Astrocyte (in vitro differentiated cells and primary cell): ENCODE data around the gene P2RY6. TPM values are rescaled to one million over a fixed set of nuclear protein-coding genes. Genes with fewer than 3 reads are reported as not detected.

Experiments
- DNase-seq: peaks from one replicate; pipeline ENCODE4 v3.0.0-alpha.2; 2010; ENCODE audit warnings: low read depth
- FAIRE-seq: peaks from 2 replicates; lab custom pipeline; 2011; peaks lifted over from hg19 to GRCh38; lab: Jason Lieb, UNC
- H2AFZ ChIP-seq: 2 replicates; pipeline ENCODE4 v1.6.0; 2012; ENCODE audit warnings: low read depth, low read length, inconsistent platforms
- H3K27ac ChIP-seq: 2 replicates; pipeline ENCODE4 v1.5.1; 2011; ENCODE audit warnings: low read depth, low read length, inconsistent platforms
- H3K27me3 ChIP-seq: 2 replicates; pipeline ENCODE4 v1.6.0; 2011; ENCODE audit warnings: low read length, inconsistent platforms; ENCODE audit not compliant: insufficient read depth
- H3K36me3 ChIP-seq: 2 replicates; pipeline ENCODE4 v1.5.1; 2011; ENCODE audit warnings: low read length, inconsistent platforms; ENCODE audit not compliant: insufficient read depth
- H3K4me1 ChIP-seq: 2 replicates; pipeline ENCODE4 v1.5.1; 2011; ENCODE audit warnings: low read length, inconsistent platforms; ENCODE audit not compliant: insufficient read depth
- H3K4me2 ChIP-seq: 2 replicates; pipeline ENCODE4 v1.6.0; 2012; ENCODE audit warnings: low read length, inconsistent platforms
- H3K4me3 ChIP-seq: 2 replicates; pipeline ENCODE4 v1.5.1; 2011; ENCODE audit warnings: low read depth, mild to moderate bottlenecking, low read length, inconsistent platforms; ENCODE audit not compliant: insufficient read depth
- H3K79me2 ChIP-seq: 2 replicates; pipeline ENCODE4 v1.6.0; 2012; ENCODE audit warnings: mild to moderate bottlenecking, low read length, inconsistent platforms; ENCODE audit not compliant: insufficient read depth
- H3K9ac ChIP-seq: 2 replicates; pipeline ENCODE4 v1.6.0; 2012; ENCODE audit warnings: mild to moderate bottlenecking, low read length, inconsistent platforms
- H3K9me3 ChIP-seq: 2 replicates; pipeline ENCODE4 v1.5.1; 2012; ENCODE audit warnings: low read depth, mild to moderate bottlenecking, low read length, inconsistent platforms; ENCODE audit not compliant: insufficient read depth
- H4K20me1 ChIP-seq: 2 replicates; pipeline ENCODE4 v1.6.0; 2012; ENCODE audit warnings: low read length, inconsistent platforms; ENCODE audit not compliant: insufficient read depth
- H3K27ac Mint-ChIP-seq: one replicate; pipeline ENCODE4 v1.8.0; 2021; ENCODE audit warnings: mild to moderate bottlenecking, mixed read lengths; ENCODE audit not compliant: unreplicated experiment
- H3K27me3 Mint-ChIP-seq: one replicate; pipeline ENCODE4 v1.8.0; 2021; ENCODE audit warnings: low read depth, mixed read lengths; ENCODE audit not compliant: unreplicated experiment
- H3K36me3 Mint-ChIP-seq: one replicate; pipeline ENCODE4 v1.8.0; 2021; ENCODE audit warnings: low read depth, mixed read lengths; ENCODE audit not compliant: unreplicated experiment
- H3K4me1 Mint-ChIP-seq: one replicate; pipeline ENCODE4 v1.8.0; 2021; ENCODE audit warnings: low read depth, mixed read lengths; ENCODE audit not compliant: unreplicated experiment
- H3K4me3 Mint-ChIP-seq: one replicate; pipeline ENCODE4 v1.8.0; 2021; ENCODE audit warnings: mild to moderate bottlenecking, moderate library complexity, mixed read lengths; ENCODE audit not compliant: unreplicated experiment
- H3K9me3 Mint-ChIP-seq: one replicate; pipeline ENCODE4 v1.8.0; 2021; ENCODE audit warnings: mild to moderate bottlenecking, mixed read lengths; ENCODE audit not compliant: unreplicated experiment
- CTCF ChIP-seq: IDR thresholded peaks from 2 replicates; pipeline ENCODE4 v1.5.1; 2011; ENCODE audit warnings: low read depth, mild to moderate bottlenecking, inconsistent platforms, low read length, moderate library complexity; ENCODE audit not compliant: insufficient read depth
- EZH2 ChIP-seq: IDR thresholded peaks from 2 replicates; pipeline ENCODE4 v1.6.1; 2012; ENCODE audit warnings: mild to moderate bottlenecking, low read length, inconsistent platforms; ENCODE audit not compliant: insufficient read depth
- total RNA-seq: library from RNA; stranded (reverse); gene quantifications from 2 replicates; pipeline ENCODE4 v1.2.1, GENCODE V29; 2021

Gene P2RY6
- total RNA-seq, 1 donor from 2014 or later = 0.75 TPM

GRCh38 chr11:73297231-73297590 lies 25.1 kb downstream of the P2RY6 start:
- no peaks in the 10 kb centered on the region for H3K79me2 ChIP-seq
- no peaks in the 10 kb centered on the region for H3K36me3 ChIP-seq
- H2AFZ ChIP-seq = no peak overlapping the region
- no peaks in the 10 kb centered on the region for H4K20me1 ChIP-seq
- H3K4me1 Mint-ChIP-seq = peaks cover 5% of the 10 kb centered on the region
- H3K9ac ChIP-seq = no peak overlapping the region
- H3K4me1 ChIP-seq = peaks cover 12% of the 10 kb centered on the region
- peaks cover 3% of the 10 kb centered on the region for H3K36me3 Mint-ChIP-seq
- FAIRE-seq (no peak), DNase-seq (no peak)
- no peak overlapping the region for H3K4me2 ChIP-seq
- no peaks in the 10 kb centered on the region for H3K9me3 Mint-ChIP-seq
- peaks cover 33% of the 10 kb centered on the region for H3K27me3 Mint-ChIP-seq
- no peaks in the 10 kb centered on the region for H3K27me3 ChIP-seq
- H3K9me3 ChIP-seq = no peaks in the 10 kb centered on the region
- H3K27ac Mint-ChIP-seq = no peak overlapping the region
- no peak overlapping the region for H3K4me3 ChIP-seq
- no peak overlapping the region for H3K27ac ChIP-seq
- TF ChIP-seq CTCF (no peak), EZH2 (no peak)
- H3K4me3 Mint-ChIP-seq = no peak overlapping the region

DNA sequence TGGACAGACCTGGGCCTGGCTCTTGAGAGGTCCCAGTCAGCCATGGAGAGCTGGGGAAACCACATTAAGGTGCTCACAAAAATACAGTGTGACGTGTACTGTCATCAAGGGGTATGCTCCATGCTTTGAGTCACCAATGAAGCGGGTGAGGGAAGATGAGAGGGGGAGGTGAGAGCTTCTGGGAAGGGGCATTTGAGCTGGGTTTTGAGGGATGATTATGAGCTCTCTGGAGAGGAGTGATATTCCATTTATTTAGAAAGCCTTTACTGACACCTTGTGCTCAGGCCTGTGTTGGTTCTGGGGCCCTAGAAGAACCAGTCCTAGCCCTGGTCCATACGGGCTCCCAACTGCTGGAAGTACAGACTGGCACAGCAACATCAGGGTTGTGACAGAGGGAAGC lies 25.6 kb downstream of the P2RY6 start:
- no peak overlapping the region for H3K4me2 ChIP-seq
- no peak for TF ChIP-seq EZH2
- DNase-seq (no peak), FAIRE-seq (no peak)
- H3K4me1 ChIP-seq = peaks cover 12% of the 10 kb centered on the region
- Mint-ChIP-seq H3K4me3 (no peak overlapping the region), H3K27me3 (peaks cover 32% of the 10 kb centered on the region), H3K27ac (peak overlapping the region; percentile 20), H3K4me1 (peaks cover 5% of the 10 kb centered on the region), H3K36me3 (peaks cover 3% of the 10 kb centered on the region), H3K9me3 (no peaks in the 10 kb centered on the region)
- no peak overlapping the region for H3K9ac ChIP-seq
- H3K27me3 ChIP-seq = no peaks in the 10 kb centered on the region
- no peaks in the 10 kb centered on the region for H3K79me2 ChIP-seq
- no peaks in the 10 kb centered on the region for H3K9me3 ChIP-seq
- no peaks in the 10 kb centered on the region for H4K20me1 ChIP-seq
- no peak overlapping the region for H3K4me3 ChIP-seq
- no peak overlapping the region for H3K27ac ChIP-seq
- no peak overlapping the region for H2AFZ ChIP-seq
- no peaks in the 10 kb centered on the region for H3K36me3 ChIP-seq

GRCh38 chr11:73298233-73298632 lies 26.1 kb downstream of the P2RY6 start:
- no peak overlapping the region for H3K4me3 Mint-ChIP-seq
- H3K27me3 Mint-ChIP-seq = peaks cover 28% of the 10 kb centered on the region
- Histone ChIP-seq H3K36me3 (no peaks in the 10 kb centered on the region), H3K27me3 (no peaks in the 10 kb centered on the region), H4K20me1 (no peaks in the 10 kb centered on the region), H3K4me1 (peaks cover 12% of the 10 kb centered on the region), H3K9me3 (no peaks in the 10 kb centered on the region), H3K4me2 (no peak overlapping the region), H3K4me3 (no peak overlapping the region), H3K9ac (no peak overlapping the region), H3K79me2 (no peaks in the 10 kb centered on the region), H2AFZ (no peak overlapping the region), H3K27ac (no peak overlapping the region)
- peaks cover 3% of the 10 kb centered on the region for H3K4me1 Mint-ChIP-seq
- FAIRE-seq (no peak), DNase-seq (no peak)
- H3K27ac Mint-ChIP-seq = no peak overlapping the region
- no peaks in the 10 kb centered on the region for H3K9me3 Mint-ChIP-seq
- H3K36me3 Mint-ChIP-seq = no peaks in the 10 kb centered on the region
- TF ChIP-seq CTCF = no peak
- TF ChIP-seq EZH2 = no peak
